WTC11 (cell line): Measurements from ENCODE around the gene CA7. TPM values are rescaled to one million over a fixed set of nuclear protein-coding genes. Genes with fewer than 3 reads are reported as not detected.

ENCODE experiments used
- CBFB ChIP-seq: sonication (generic); formaldehyde crosslinking; IDR thresholded peaks from 2 replicates; pipeline ENCODE4 v1.8.1; 2022; ENCODE audit warnings: mild to moderate bottlenecking, low read depth, missing genetic modification reagents
- CREM ChIP-seq: sonication (generic); formaldehyde crosslinking; IDR thresholded peaks from 2 replicates; pipeline ENCODE4 v1.8.1; 2022; ENCODE audit warnings: mild to moderate bottlenecking, missing genetic modification reagents, moderate library complexity
- GTF2I ChIP-seq: fragments of 250-450 bp; sonication (Bioruptor Pico); conservative IDR thresholded peaks from 2 replicates; pipeline ENCODE4 v1.4.0; 2021; ENCODE audit warnings: mild to moderate bottlenecking
- IRF2 ChIP-seq: sonication (generic); formaldehyde crosslinking; IDR thresholded peaks from 2 replicates; pipeline ENCODE4 v1.8.0; 2022; ENCODE audit warnings: low read depth, missing genetic modification reagents, borderline replicate concordance
- JAZF1 ChIP-seq: fragments of 250-450 bp; sonication (Bioruptor Pico); IDR thresholded peaks from 2 replicates; pipeline ENCODE4 v1.9.0; 2021; ENCODE audit warnings: moderate library complexity, mild to moderate bottlenecking, inconsistent platforms
- KAT7 ChIP-seq: sonication (generic); formaldehyde crosslinking; IDR thresholded peaks from 2 replicates; pipeline ENCODE4 v1.8.1; 2023; ENCODE audit warnings: missing genetic modification reagents, mild to moderate bottlenecking, borderline replicate concordance
- MXD4 ChIP-seq: fragments of 250-450 bp; sonication (Bioruptor Pico); IDR thresholded peaks from 2 replicates; pipeline ENCODE4 v1.8.0; 2021; ENCODE audit warnings: mild to moderate bottlenecking, moderate library complexity, borderline replicate concordance
- NFE2L1 ChIP-seq: sonication (generic); formaldehyde crosslinking; IDR thresholded peaks from 2 replicates; pipeline ENCODE4 v1.8.1; 2023; ENCODE audit warnings: missing genetic modification reagents
- NR2C2 ChIP-seq: sonication (generic); formaldehyde crosslinking; IDR thresholded peaks from 2 replicates; pipeline ENCODE4 v1.8.0; 2022; ENCODE audit warnings: mild to moderate bottlenecking, missing genetic modification reagents
- RORB ChIP-seq: fragments of 250-450 bp; sonication (Bioruptor Pico); IDR thresholded peaks from 2 replicates; pipeline ENCODE4 v1.9.0; 2021; ENCODE audit warnings: mild to moderate bottlenecking
- SMAD3 ChIP-seq: sonication (generic); formaldehyde crosslinking; IDR thresholded peaks from 2 replicates; pipeline ENCODE4 v1.8.0; 2022; ENCODE audit warnings: missing genetic modification reagents, mild to moderate bottlenecking, borderline replicate concordance
- SMAD4 ChIP-seq: sonication (generic); formaldehyde crosslinking; IDR thresholded peaks from 2 replicates; pipeline ENCODE4 v1.8.0; 2022; ENCODE audit warnings: mild to moderate bottlenecking, missing genetic modification reagents
- SOX15 ChIP-seq: fragments of 250-450 bp; sonication (Bioruptor Pico); IDR thresholded peaks from 2 replicates; pipeline ENCODE4 v1.9.0; 2021; ENCODE audit warnings: mild to moderate bottlenecking
- TEAD1 ChIP-seq: sonication (generic); formaldehyde crosslinking; IDR thresholded peaks from 2 replicates; pipeline ENCODE4 v1.8.0; 2022; ENCODE audit warnings: mild to moderate bottlenecking, missing genetic modification reagents
- ZNF263 ChIP-seq: sonication (generic); formaldehyde crosslinking; IDR thresholded peaks from 2 replicates; pipeline ENCODE4 v1.8.1; 2022; ENCODE audit warnings: low read depth, mild to moderate bottlenecking, moderate library complexity, missing genetic modification reagents
- ZNF416 ChIP-seq: fragments of 250-450 bp; sonication (Bioruptor Pico); IDR thresholded peaks from 2 replicates; pipeline ENCODE4 v1.9.0; 2021; ENCODE audit warnings: mild to moderate bottlenecking, inconsistent platforms
- total RNA-seq: library from RNA; stranded (reverse); gene quantifications from 3 replicates; pipeline ENCODE4 v1.2.3, GENCODE V29; 2021
- TF ChIP-seq, protein P1 (sequence below): sonication (generic); formaldehyde crosslinking; IDR thresholded peaks from 2 replicates; pipeline ENCODE4 v1.8.1; 2023; ENCODE audit warnings: mild to moderate bottlenecking, missing genetic modification reagents
- TF ChIP-seq, protein P2 (sequence below): sonication (generic); formaldehyde crosslinking; IDR thresholded peaks from 2 replicates; pipeline ENCODE4 v1.8.1; 2023; ENCODE audit warnings: mild to moderate bottlenecking, missing genetic modification reagents, moderate library complexity
- TF ChIP-seq, protein P3 (sequence below): sonication (generic); formaldehyde crosslinking; IDR thresholded peaks from 2 replicates; pipeline ENCODE4 v1.8.1; 2023; ENCODE audit warnings: mild to moderate bottlenecking, missing genetic modification reagents
- TF ChIP-seq, protein P4 (sequence below): sonication (generic); formaldehyde crosslinking; conservative IDR thresholded peaks from 2 replicates; pipeline ENCODE4 v1.8.1; 2023; ENCODE audit warnings: mild to moderate bottlenecking, low read depth, missing genetic modification reagents, moderate library complexity
- TF ChIP-seq, protein P5 (sequence below): fragments of 250-450 bp; sonication (Bioruptor Pico); IDR thresholded peaks from 2 replicates; pipeline ENCODE4 v1.9.0; 2021; ENCODE audit warnings: mild to moderate bottlenecking
- TF ChIP-seq, protein P6 (sequence below): fragments of 250-450 bp; sonication (Bioruptor Pico); IDR thresholded peaks from 2 replicates; pipeline ENCODE4 v1.9.0; 2021; ENCODE audit warnings: mild to moderate bottlenecking, borderline replicate concordance
- TF ChIP-seq, protein P7 (sequence below): sonication (generic); formaldehyde crosslinking; IDR thresholded peaks from 2 replicates; pipeline ENCODE4 v1.8.0; 2022; ENCODE audit warnings: mild to moderate bottlenecking, missing genetic modification reagents
- TF ChIP-seq, protein P8 (sequence below): sonication (generic); formaldehyde crosslinking; conservative IDR thresholded peaks from 2 replicates; pipeline ENCODE4 v1.8.1; 2022; ENCODE audit warnings: mild to moderate bottlenecking, missing genetic modification reagents
- TF ChIP-seq, protein P9 (sequence below): sonication (generic); formaldehyde crosslinking; IDR thresholded peaks from 2 replicates; pipeline ENCODE4 v1.8.0; 2022; ENCODE audit warnings: mild to moderate bottlenecking, missing genetic modification reagents

Gene CA7
- total RNA-seq, 1 experiment from 2014 or later: 1.6 TPM

DNA sequence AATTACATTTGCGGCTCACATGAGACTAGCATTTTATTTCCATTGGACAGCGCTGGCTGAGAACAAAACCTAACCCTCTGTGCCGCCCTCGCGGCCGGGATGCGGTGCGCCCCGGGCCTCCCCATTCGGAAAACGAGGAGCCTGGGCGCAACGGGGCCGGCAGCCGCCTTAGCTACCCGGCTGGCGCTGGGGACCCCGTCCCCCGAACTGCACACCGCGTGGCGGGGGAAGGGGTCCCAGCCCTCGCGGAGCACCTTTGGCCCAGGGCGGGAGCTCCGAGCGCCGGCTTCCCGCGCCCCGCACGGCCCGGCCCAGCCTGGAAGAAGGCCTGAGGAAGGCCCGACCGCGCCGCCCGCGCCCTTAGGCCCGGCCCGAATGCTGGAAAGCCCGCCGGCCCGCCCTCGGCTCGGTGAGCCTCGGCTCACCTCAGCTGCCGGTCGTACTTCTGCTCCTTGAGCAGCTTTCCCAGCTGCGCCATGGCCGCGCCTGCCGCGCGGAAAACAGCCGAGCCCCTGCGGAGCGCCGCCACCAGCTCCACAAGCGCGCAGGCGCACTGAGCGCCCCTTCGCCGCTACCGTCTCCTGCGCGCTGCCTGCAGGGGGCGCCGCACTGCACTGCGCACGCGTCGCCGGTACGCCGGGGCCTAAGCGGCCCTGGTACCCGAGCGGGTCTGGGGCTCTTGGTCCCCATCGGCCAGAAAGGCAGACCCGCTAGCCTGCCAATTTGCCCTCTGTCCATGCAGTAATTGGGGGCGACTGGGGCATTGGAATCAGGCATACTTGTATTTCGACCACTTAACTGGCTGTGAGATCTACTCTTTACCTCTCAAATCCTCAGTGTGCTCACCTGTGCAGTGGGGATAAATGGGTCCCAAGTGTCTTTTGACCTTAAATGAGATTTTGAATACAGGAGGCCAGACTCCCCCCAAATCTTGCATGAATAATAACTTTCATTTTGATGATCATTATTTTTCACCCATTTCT, 13.5 kb upstream of the CA7 start, which contains the start of gene NAE1 (continued):
- TF ChIP-seq, protein P1, sequence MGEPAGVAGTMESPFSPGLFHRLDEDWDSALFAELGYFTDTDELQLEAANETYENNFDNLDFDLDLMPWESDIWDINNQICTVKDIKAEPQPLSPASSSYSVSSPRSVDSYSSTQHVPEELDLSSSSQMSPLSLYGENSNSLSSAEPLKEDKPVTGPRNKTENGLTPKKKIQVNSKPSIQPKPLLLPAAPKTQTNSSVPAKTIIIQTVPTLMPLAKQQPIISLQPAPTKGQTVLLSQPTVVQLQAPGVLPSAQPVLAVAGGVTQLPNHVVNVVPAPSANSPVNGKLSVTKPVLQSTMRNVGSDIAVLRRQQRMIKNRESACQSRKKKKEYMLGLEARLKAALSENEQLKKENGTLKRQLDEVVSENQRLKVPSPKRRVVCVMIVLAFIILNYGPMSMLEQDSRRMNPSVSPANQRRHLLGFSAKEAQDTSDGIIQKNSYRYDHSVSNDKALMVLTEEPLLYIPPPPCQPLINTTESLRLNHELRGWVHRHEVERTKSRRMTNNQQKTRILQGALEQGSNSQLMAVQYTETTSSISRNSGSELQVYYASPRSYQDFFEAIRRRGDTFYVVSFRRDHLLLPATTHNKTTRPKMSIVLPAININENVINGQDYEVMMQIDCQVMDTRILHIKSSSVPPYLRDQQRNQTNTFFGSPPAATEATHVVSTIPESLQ (CRISPR knock-in tag): 0 out of 2 replicates have a peak, but pooled peaks have one; percentile 52
- TF ChIP-seq JAZF1 (CRISPR knock-in tag) (no peak), ZNF416 (CRISPR knock-in tag) (peak; percentile 86; the same call in 1 of the 2 replicates), ZNF263 (CRISPR knock-in tag) (no peak), CREM (peak; percentile 54), SMAD4 (CRISPR knock-in tag) (no peak), MXD4 (CRISPR knock-in tag) (no peak), RORB (CRISPR knock-in tag) (no peak), IRF2 (no peak), CBFB (CRISPR knock-in tag) (no peak), GTF2I (CRISPR knock-in tag) (peak; percentile 94), SOX15 (CRISPR knock-in tag) (no peak), SMAD3 (CRISPR knock-in tag) (peak; percentile 19; the same call in 1 of the 2 replicates), KAT7 (CRISPR knock-in tag) (0 out of 2 replicates have a peak, but pooled peaks have one; percentile 31), NR2C2 (CRISPR knock-in tag) (0 out of 2 replicates have a peak, but pooled peaks have one; percentile 49), TEAD1 (CRISPR knock-in tag) (no peak; the same call in 1 of the 2 replicates), NFE2L1 (CRISPR knock-in tag) (no peak)
- TF ChIP-seq, protein P2, sequence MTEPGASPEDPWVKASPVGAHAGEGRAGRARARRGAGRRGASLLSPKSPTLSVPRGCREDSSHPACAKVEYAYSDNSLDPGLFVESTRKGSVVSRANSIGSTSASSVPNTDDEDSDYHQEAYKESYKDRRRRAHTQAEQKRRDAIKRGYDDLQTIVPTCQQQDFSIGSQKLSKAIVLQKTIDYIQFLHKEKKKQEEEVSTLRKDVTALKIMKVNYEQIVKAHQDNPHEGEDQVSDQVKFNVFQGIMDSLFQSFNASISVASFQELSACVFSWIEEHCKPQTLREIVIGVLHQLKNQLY (CRISPR knock-in tag): no peak
- TF ChIP-seq, protein P3, sequence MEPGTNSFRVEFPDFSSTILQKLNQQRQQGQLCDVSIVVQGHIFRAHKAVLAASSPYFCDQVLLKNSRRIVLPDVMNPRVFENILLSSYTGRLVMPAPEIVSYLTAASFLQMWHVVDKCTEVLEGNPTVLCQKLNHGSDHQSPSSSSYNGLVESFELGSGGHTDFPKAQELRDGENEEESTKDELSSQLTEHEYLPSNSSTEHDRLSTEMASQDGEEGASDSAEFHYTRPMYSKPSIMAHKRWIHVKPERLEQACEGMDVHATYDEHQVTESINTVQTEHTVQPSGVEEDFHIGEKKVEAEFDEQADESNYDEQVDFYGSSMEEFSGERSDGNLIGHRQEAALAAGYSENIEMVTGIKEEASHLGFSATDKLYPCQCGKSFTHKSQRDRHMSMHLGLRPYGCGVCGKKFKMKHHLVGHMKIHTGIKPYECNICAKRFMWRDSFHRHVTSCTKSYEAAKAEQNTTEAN (CRISPR knock-in tag): peak; percentile 81; the same call in 1 of the 2 replicates
- TF ChIP-seq, protein P4, sequence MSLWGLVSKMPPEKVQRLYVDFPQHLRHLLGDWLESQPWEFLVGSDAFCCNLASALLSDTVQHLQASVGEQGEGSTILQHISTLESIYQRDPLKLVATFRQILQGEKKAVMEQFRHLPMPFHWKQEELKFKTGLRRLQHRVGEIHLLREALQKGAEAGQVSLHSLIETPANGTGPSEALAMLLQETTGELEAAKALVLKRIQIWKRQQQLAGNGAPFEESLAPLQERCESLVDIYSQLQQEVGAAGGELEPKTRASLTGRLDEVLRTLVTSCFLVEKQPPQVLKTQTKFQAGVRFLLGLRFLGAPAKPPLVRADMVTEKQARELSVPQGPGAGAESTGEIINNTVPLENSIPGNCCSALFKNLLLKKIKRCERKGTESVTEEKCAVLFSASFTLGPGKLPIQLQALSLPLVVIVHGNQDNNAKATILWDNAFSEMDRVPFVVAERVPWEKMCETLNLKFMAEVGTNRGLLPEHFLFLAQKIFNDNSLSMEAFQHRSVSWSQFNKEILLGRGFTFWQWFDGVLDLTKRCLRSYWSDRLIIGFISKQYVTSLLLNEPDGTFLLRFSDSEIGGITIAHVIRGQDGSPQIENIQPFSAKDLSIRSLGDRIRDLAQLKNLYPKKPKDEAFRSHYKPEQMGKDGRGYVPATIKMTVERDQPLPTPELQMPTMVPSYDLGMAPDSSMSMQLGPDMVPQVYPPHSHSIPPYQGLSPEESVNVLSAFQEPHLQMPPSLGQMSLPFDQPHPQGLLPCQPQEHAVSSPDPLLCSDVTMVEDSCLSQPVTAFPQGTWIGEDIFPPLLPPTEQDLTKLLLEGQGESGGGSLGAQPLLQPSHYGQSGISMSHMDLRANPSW: no peak
- TF ChIP-seq, protein P5, sequence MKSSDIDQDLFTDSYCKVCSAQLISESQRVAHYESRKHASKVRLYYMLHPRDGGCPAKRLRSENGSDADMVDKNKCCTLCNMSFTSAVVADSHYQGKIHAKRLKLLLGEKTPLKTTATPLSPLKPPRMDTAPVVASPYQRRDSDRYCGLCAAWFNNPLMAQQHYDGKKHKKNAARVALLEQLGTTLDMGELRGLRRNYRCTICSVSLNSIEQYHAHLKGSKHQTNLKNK (CRISPR knock-in tag): no peak
- TF ChIP-seq, protein P6, sequence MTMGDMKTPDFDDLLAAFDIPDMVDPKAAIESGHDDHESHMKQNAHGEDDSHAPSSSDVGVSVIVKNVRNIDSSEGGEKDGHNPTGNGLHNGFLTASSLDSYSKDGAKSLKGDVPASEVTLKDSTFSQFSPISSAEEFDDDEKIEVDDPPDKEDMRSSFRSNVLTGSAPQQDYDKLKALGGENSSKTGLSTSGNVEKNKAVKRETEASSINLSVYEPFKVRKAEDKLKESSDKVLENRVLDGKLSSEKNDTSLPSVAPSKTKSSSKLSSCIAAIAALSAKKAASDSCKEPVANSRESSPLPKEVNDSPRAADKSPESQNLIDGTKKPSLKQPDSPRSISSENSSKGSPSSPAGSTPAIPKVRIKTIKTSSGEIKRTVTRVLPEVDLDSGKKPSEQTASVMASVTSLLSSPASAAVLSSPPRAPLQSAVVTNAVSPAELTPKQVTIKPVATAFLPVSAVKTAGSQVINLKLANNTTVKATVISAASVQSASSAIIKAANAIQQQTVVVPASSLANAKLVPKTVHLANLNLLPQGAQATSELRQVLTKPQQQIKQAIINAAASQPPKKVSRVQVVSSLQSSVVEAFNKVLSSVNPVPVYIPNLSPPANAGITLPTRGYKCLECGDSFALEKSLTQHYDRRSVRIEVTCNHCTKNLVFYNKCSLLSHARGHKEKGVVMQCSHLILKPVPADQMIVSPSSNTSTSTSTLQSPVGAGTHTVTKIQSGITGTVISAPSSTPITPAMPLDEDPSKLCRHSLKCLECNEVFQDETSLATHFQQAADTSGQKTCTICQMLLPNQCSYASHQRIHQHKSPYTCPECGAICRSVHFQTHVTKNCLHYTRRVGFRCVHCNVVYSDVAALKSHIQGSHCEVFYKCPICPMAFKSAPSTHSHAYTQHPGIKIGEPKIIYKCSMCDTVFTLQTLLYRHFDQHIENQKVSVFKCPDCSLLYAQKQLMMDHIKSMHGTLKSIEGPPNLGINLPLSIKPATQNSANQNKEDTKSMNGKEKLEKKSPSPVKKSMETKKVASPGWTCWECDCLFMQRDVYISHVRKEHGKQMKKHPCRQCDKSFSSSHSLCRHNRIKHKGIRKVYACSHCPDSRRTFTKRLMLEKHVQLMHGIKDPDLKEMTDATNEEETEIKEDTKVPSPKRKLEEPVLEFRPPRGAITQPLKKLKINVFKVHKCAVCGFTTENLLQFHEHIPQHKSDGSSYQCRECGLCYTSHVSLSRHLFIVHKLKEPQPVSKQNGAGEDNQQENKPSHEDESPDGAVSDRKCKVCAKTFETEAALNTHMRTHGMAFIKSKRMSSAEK (CRISPR knock-in tag): no peak
- TF ChIP-seq, protein P7, sequence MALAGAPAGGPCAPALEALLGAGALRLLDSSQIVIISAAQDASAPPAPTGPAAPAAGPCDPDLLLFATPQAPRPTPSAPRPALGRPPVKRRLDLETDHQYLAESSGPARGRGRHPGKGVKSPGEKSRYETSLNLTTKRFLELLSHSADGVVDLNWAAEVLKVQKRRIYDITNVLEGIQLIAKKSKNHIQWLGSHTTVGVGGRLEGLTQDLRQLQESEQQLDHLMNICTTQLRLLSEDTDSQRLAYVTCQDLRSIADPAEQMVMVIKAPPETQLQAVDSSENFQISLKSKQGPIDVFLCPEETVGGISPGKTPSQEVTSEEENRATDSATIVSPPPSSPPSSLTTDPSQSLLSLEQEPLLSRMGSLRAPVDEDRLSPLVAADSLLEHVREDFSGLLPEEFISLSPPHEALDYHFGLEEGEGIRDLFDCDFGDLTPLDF (CRISPR knock-in tag): 0 out of 2 replicates have a peak, but pooled peaks have one; percentile 49
- TF ChIP-seq, protein P8, sequence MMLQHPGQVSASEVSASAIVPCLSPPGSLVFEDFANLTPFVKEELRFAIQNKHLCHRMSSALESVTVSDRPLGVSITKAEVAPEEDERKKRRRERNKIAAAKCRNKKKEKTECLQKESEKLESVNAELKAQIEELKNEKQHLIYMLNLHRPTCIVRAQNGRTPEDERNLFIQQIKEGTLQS (CRISPR knock-in tag): no peak
- TF ChIP-seq, protein P9, sequence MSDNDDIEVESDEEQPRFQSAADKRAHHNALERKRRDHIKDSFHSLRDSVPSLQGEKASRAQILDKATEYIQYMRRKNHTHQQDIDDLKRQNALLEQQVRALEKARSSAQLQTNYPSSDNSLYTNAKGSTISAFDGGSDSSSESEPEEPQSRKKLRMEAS (CRISPR knock-in tag): peak; percentile 81
